Stimulated activated CD8-positive, alpha-beta memory T cell treated with anti-CD3 and anti-CD28 coated beads, Interleukin-4, amount 100 ng/mL, for 4 hours (primary cell): Measurements from ENCODE around the gene PDYN.

ENCODE experiments used
- DNase-seq, 2 donors: peaks; one replicate each; pipeline ENCODE4 v3.0.0-alpha.2; 2020; ENCODE audit warnings: low read depth in 2 of 2, low spot score in 1 of 2

Gene PDYN

GRCh38 chr20:1935696-1936366 lies 58.0 kb downstream of the PDYN start:
- no peak for DNase-seq

- no peak for DNase-seq
Observed at GRCh38 chr20:1934721-1935573, 58.9 kb downstream of the PDYN start.

GRCh38 chr20:1934156-1934555 lies 59.7 kb downstream of the PDYN start:
- DNase-seq, result no peak

GRCh38 chr20:1933465-1933870 lies 60.4 kb downstream of the PDYN start:
- DNase-seq, result no peak

- DNase-seq, result no peak
Observed at GRCh38 chr20:1932971-1933370, 60.9 kb downstream of the PDYN start.

GRCh38 chr20:1931830-1932229 lies 62.0 kb downstream of the PDYN start:
- DNase-seq, result no peak

- no peak for DNase-seq
Observed at GRCh38 chr20:1930165-1930564, 63.7 kb downstream of the PDYN start.

GRCh38 chr20:1929460-1929859 lies 64.4 kb downstream of the PDYN start:
- DNase-seq, result no peak

GRCh38 chr20:1928782-1929181 lies 65.1 kb downstream of the PDYN start:
- no peak for DNase-seq
